ENCODE measurements around the gene TFPT. TPM values are rescaled to one million over a fixed set of nuclear protein-coding genes. Genes with fewer than 3 reads are reported as not detected.

Gene TFPT
- total RNA-seq, 2 donors from 2014 or later: 30.4 to 37.4 TPM

DNA sequence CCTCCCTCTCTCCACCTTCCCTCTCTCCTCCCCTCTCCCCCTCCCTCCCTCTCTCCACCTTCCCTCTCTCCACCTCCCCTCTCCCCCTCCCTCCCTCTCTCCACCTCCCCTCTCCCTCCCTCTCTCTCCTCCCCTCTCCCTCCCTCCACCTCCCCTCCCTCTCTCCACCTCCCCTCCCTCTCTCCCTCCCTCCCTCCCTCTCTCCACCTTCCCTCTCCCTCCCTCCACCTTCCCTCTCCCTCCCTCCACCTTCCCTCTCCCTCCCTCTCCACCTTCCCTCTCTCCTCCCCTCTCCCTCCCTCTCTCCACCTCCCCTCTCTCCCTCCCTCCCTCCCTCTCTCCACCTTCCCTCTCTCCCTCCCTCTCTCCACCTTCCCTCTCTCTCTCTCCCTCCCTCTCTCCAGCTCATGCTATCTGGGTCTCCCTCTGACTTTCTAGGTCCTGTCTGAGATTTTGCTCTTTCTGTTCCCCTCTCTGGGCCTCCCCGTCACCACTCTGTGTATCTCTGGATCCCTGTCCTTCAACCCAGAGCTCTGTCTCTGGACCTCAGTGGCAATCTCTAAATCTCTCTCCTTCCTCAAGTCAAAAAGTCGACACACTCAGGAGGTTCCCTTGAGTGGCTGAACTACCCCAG is 18.6 kb upstream of the TFPT start:
- ATAC-seq (no peak), DNase-seq (ENCODE audit: low spot score in 2 of 2) (no peak)
- Mint-ChIP-seq H3K36me3 (peaks cover 7% of the 10 kb centered on the region in 2 donors), H3K9me3 (peaks cover 0 to 4% of the 10 kb centered on the region in 2 donors), H3K27ac (peak overlapping the region in 1 of 2 donors; percentile 69)

DNA sequence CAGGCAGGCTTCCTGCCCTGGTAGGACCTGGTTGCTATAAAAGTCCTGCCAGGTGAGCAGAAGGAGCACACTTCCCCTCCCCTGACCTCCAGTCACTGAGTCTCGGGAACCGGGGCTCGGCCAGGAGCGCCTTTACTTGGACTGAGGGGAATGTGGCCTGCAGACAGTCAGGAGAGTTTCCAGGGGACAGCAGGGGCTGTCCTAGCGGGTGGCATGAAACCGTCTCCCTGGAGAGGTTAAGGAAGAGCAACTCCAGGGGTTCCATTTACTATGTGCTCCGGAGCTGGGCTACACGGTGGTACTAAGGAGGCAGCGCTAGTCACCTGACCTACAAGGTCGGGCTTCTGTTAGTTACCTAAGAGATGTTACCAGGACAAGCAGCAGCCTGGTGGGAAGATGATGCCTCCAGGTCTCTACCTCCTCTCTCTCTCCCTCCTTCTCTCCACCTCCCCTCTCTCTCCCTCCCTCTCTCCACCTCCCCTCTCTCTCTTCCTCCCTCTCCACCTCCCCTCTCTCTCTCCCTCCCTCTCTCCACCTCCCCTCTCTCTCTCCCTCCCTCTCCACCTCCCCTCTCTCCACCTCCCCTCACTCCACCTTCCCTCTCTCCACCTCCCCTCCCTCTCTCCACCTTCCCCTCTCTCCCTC is 18.0 kb upstream of the TFPT start:
- peaks cover 0 to 4% of the 10 kb centered on the region in 2 donors for H3K9me3 Mint-ChIP-seq
- no peak overlapping the region for H3K27ac Mint-ChIP-seq
- DNase-seq (ENCODE audit: low spot score in 2 of 2): no peak
- H3K36me3 Mint-ChIP-seq: peaks cover under 1% of the 10 kb centered on the region in 2 donors
- no peak for ATAC-seq

DNA sequence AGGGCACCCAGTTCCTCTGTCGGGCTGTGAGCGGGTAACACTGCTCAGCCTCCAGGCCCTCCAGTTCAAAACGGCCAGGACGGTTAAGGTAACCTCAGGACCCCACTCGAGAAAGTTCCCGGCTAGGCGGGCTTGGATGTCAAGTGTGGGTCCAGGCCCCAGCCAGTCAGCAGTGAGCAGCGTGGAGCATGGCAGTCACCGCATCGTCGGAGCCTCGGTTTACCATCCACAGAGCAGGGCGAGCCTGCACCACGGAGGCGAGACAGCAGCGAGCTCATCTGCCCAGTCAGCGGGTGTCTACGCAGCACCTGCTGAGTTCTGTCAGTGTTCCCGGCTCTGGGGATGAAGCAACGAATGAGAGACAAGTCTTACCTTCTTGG is 14.2 kb upstream of the TFPT start:
- Mint-ChIP-seq H3K36me3 (no peaks in the 10 kb centered on the region), H3K27ac (no peak overlapping the region), H3K9me3 (peaks cover 0 to 4% of the 10 kb centered on the region in 2 donors)
- DNase-seq (ENCODE audit: low spot score in 2 of 2) (no peak), ATAC-seq (no peak)

DNA sequence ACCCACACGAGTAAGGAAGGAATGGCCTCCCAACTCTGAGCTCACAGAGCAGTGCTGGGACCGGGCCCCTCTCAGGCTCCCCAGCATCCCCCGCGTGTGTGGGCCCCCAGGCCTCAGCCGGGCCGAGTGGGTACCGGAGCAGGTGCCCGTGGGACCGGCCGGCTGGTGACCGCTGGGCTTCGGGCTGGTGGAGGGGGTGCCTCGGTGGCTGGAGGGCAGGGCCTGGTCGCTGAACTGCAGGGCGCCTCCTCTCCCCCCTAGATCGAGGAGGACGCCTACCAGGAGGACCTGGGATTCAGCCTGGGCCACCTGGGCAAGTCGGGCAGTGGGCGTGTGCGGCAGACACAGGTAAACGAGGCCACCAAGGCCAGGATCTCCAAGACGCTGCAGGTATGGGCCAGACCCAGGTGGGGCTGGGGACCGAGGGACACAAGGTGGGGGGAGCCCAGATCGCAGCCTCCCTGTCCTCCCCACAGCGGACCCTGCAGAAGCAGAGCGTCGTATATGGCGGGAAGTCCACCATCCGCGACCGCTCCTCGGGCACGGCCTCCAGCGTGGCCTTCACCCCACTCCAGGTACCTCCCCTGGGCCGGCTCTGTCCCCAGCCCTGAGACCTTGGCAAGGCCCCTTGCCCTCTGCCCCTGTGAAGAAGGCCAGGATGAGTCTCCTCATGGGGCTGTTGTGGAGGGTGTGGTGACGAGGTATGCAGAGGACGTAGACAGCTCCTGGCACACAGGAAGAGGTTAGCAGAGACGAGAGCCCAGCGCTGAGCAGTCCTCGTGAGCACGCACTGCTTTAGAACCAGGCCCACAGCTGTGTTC is 13.5 kb upstream of the TFPT start:
- Mint-ChIP-seq H3K27ac (no peak overlapping the region), H3K36me3 (no peaks in the 10 kb centered on the region), H3K9me3 (no peaks in the 10 kb centered on the region)
- DNase-seq (ENCODE audit: low spot score in 2 of 2): no peak
- no peak for ATAC-seq

DNA sequence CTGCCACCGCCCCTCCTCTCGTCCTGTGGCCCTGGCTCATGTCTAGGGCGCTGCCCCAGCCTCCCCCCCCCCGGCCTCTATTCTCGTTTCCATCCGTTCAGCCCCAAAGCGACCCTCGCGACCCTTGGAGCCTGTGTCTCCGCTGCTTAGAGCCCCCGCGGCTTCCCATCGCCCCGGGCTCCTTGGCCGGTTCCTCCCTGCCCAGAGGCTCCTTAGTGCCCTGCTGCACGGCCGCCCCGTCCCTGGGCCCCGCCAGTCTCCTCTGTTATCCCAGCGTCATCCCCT is 12.9 kb upstream of the TFPT start:
- H3K9me3 Mint-ChIP-seq: no peaks in the 10 kb centered on the region
- DNase-seq (ENCODE audit: low spot score in 2 of 2) (no peak), ATAC-seq (no peak)
- H3K36me3 Mint-ChIP-seq: no peaks in the 10 kb centered on the region
- H3K27ac Mint-ChIP-seq: no peak overlapping the region

DNA sequence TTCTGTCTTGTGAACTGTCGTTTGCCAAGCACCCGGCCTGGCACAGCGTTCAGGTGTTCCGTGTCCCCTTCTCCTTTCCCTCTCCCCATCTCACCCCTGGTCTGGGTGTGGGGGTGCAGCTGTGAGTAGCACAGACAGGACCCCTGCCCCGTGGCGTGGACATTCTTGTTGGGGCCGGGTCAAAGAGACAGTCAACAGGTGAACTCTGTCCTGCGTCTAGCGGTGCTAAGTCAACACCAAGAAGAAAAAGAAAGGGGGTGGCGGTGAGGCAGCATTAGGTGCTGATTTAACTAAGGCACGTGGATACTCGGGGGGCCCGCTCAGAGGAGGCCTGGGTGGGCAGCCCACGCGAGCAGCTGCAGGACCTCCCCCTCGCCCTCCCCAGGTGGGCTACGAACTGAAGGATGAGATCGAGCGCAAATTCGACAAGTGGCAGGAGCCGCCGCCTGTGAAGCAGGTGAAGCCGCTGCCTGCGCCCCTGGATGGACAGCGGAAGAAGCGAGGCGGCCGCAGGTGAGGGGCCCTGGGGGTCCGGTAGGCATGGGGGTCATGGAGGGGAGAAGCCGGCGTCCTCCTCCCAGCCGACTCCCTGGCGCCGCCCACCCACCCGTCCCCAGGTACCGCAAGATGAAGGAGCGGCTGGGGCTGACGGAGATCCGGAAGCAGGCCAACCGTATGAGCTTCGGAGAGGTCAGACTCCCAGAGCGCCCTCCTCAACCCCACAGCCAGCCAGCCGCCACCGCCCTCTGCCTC is 12.4 kb upstream of the TFPT start:
- Mint-ChIP-seq H3K9me3 (no peaks in the 10 kb centered on the region), H3K27ac (no peak overlapping the region), H3K36me3 (no peaks in the 10 kb centered on the region)
- DNase-seq (ENCODE audit: low spot score in 2 of 2) (no peak), ATAC-seq (no peak)

DNA sequence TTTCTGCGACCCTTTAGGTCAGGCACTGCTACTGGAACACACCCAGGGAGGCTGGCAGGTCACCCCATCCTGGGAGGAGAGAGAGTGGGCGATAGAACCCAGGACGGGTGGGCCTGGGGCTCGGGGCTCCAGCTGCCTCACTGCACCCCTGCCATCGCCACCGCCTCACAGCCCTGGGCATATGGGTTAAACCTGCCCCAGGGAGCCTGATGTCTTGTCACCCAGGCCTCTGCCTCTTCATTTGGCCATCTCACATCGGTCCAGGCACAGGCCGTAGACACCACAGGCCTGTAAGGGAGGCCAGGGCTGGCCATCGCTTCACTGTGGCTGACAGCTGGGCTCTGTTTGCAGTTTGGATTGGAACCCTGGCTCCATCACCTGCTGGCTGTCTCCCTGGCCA is 10.3 kb upstream of the TFPT start:
- Mint-ChIP-seq H3K27ac (no peak overlapping the region), H3K36me3 (no peaks in the 10 kb centered on the region), H3K9me3 (no peaks in the 10 kb centered on the region)
- no peak for DNase-seq (ENCODE audit: low spot score in 2 of 2)
- no peak for ATAC-seq

DNA sequence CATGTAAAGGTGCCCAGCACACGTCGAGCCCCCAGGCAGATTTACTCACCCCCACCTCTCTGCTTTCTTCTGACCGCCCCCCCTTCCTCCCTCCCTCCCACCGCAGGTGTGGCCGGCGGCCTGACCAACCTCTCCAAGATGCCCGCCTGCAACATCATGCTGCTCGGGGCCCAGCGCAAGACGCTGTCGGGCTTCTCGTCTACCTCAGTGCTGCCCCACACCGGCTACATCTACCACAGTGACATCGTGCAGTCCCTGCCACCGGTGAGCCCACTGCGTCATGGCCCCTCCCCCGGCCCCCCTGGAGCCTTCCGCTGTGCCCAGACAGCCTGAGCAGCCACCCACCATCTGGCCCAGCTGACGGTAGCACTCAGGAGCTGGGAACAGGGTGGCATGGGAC is 8.9 kb upstream of the TFPT start:
- Mint-ChIP-seq H3K9me3 (no peaks in the 10 kb centered on the region), H3K36me3 (peaks cover 0 to 6% of the 10 kb centered on the region in 2 donors), H3K27ac (no peak overlapping the region)
- DNase-seq (ENCODE audit: low spot score in 2 of 2): no peak
- ATAC-seq: no peak

DNA sequence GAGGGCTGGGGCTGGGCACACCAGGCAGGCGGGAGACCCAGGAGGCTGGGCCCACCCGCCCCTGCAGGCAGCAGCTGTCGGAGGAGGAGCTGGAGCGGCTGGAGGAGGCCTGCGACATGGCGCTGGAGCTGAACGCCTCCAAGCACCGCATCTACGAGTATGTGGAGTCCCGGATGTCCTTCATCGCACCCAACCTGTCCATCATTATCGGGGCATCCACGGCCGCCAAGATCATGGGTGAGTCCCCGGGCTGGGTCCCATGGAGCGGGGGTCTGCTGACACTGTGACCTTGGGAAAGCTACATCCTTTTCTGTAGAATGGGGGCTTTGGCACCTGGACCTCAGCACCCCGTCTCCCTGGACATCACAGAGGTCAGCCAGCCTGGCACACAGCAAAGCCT is 8.2 kb upstream of the TFPT start:
- no peak overlapping the region for H3K27ac Mint-ChIP-seq
- no peak for DNase-seq (ENCODE audit: low spot score in 2 of 2)
- ATAC-seq: no peak
- peaks cover 0 to 6% of the 10 kb centered on the region in 2 donors for H3K36me3 Mint-ChIP-seq
- H3K9me3 Mint-ChIP-seq: no peaks in the 10 kb centered on the region

DNA sequence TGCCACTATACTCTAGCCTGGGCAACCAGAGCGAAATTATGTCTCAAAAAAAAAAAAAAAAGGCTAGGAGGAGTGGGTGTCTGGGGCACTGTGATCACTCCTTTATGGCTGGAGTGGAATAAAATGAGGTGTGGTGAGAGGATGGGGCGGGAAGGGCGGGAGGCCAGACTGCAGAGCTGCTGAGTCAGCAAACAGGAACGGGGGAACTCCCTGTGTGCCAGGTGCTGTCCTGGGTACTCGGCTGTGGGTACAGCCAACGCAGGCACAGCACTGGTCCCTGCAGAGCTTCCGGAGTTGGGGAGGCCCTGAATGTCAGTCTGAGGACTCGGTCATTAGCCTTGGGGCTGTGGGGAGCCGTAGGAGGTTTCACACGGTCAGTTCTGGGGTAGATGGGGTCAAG is 5.8 kb upstream of the TFPT start:
- H3K27ac Mint-ChIP-seq: no peak overlapping the region
- no peaks in the 10 kb centered on the region for H3K9me3 Mint-ChIP-seq
- H3K36me3 Mint-ChIP-seq: peaks cover 0 to 6% of the 10 kb centered on the region in 2 donors
- DNase-seq (ENCODE audit: low spot score in 2 of 2) (no peak), ATAC-seq (no peak)

DNA sequence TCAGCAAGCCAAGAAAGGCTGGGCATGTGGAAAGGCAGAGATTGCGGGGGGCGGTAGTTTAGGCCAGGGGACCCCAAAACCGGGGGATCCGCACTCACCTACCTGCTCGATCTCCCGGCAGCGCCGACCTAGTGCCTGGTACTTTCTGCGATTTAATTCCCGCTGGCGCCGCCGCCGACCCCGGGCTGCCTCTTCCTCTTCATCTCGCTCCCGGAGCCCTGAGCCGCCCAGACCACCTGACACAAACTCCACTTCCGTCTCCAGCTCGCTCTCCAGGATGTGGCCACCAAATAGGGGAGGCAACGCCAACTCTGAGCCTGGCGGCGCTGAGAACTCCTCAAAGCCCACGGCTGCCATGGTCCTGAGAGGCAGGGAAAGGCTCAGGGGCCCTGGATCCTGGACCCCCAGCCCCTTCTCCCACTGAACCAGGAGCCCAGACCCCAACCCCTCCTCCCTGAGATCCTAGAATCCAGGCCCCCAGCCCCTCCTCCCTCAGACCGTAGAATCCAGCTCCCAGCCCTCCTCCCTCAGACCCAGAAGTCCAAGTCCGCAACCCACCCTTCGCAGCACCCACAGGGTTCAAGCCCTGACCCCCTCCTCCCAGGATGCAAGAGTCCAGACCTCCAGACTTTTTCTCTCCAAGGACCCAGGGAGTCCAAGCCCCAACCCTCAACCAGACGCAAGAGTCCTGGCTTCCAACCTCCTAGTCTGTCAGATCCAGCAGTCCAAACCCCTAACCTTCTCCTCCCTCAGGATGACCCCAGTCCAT is 933 bp downstream of the TFPT start:
- peak; percentile 46 to 58 for ATAC-seq
- DNase-seq (ENCODE audit: low spot score in 2 of 2): peak; percentile 40 to 67
- Mint-ChIP-seq H3K9me3 (no peaks in the 10 kb centered on the region), H3K36me3 (peaks cover 23 to 42% of the 10 kb centered on the region in 2 donors), H3K27ac (peak overlapping the region; percentile 91 to 97)

DNA sequence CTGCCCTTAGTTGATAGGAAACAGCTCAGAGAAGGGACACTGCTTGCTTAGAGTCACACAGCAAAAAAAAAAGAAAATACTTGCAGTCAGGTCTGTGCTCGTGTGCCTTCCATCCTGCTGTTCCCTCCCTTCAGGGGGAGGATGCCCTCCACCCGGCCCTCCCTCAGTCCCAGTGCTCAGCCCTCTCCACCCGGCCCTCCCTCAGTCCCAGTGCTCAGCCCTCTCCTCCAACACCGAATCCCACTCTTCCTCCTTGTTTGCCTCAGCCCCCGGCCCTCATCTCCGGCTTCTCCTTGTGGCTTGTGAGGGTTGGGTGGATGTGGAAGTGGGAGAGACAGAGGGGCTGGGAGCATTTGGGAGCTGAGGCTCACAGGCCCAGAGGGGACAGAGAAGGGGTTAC is 5.8 kb downstream of the TFPT start:
- H3K27ac Mint-ChIP-seq: peak overlapping the region in 1 of 2 donors; percentile 72
- no peak for ATAC-seq
- H3K36me3 Mint-ChIP-seq: peaks cover 11 to 29% of the 10 kb centered on the region in 2 donors
- no peak for DNase-seq (ENCODE audit: low spot score in 2 of 2)
- no peaks in the 10 kb centered on the region for H3K9me3 Mint-ChIP-seq

DNA sequence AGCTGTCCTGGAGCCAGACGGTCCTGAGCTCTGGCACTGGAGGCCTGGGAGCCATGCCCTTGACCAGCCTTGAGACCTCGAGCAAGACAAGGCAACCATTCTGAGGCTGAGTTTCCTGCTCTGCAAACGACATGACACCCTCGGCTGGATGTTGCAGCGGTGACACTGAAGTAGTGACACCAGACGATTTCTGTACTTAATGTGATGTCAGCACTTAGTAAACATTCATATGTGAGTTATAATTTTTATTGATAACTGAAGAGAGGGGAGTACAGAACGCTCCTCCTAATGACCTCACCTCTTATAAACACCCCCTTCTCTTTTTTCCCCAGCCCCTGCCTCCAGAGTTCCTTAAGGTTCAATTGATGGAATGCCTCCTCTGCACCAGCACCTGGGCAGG is 7.0 kb downstream of the TFPT start:
- Mint-ChIP-seq H3K27ac (no peak overlapping the region), H3K9me3 (no peaks in the 10 kb centered on the region), H3K36me3 (peaks cover 5 to 17% of the 10 kb centered on the region in 2 donors)
- no peak for DNase-seq (ENCODE audit: low spot score in 2 of 2)
- ATAC-seq: no peak

DNA sequence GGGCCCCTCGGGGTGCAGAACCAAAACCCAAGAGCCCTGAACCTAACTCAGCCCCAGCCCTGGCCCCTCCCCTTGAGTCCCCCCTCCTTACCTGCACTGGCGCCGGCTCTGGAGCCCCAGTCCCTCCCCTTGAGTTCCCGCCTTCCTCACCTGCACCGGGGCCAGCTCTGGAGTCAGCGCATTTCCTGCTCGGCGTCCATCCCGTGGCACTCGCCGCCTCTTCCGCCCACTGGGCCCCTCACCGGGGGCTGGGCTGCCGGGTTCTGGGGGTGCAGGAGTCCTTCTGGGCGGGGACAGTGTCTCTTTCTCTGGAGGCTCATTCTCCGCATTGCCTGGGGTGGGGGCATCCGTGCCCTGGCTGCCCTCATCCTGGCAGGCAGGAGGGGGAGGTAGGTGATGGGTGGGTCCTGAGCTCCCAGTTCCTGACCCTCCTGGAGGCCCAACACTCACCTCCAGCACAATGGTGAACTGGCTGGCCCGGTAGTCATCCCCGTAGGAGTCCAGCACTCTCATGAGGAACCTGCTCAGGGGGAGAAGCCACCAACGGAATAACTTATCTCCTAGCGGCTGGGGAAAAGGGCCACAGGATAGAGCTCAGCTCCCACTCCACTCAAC is 7.5 kb downstream of the TFPT start:
- ATAC-seq (no peak), DNase-seq (ENCODE audit: low spot score in 2 of 2) (peak in 1 of 2 donors; percentile 53)
- Mint-ChIP-seq H3K36me3 (peaks cover 7 to 12% of the 10 kb centered on the region in 2 donors), H3K27ac (no peak overlapping the region), H3K9me3 (no peaks in the 10 kb centered on the region)

DNA sequence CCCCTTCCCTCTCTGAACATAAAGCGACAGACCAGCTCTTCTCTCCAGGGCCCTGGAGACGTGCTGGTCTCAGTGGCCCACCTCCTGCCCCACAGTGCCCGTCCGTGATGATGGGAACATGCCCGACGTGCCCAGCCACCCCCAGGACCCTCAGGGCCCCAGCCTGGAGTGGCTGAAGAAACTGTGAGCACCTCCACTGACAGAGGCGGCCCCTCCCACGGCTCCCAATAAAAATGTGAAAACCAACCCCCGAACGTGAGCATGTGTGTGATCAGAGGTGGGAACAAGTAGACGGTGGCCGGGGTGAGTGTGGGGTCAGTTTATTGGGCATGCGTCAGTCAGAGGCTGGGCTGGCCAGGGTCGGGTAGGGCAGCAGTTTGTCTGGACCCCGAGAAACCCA is 8.7 kb downstream of the TFPT start:
- DNase-seq (ENCODE audit: low spot score in 2 of 2) (peak in 1 of 2 donors; percentile 53), ATAC-seq (no peak)
- Mint-ChIP-seq H3K36me3 (peaks cover 6 to 10% of the 10 kb centered on the region in 2 donors), H3K27ac (peak overlapping the region in 1 of 2 donors; percentile 53), H3K9me3 (no peaks in the 10 kb centered on the region)

DNA sequence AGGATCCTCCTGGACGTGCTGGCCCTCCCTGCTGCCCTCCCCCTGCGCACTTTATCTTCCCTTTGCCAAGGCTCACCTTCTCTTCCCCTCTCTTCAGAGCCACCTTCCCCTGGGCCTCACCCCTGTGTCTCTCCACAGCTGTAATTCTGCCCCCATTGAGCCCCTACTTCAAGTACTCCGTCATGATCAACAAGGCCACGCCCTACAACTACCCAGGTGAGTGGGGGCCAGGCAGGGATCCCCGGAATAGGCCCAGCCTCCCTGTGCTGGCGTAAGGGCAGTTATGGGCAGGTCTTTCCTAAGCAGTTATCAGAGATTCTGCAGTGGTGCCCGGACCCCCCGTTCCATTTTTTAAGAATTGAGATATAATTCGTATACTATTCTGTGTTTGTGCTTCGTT is 9.7 kb downstream of the TFPT start:
- peaks cover 2 to 8% of the 10 kb centered on the region in 2 donors for H3K36me3 Mint-ChIP-seq
- no peaks in the 10 kb centered on the region for H3K9me3 Mint-ChIP-seq
- no peak for ATAC-seq
- H3K27ac Mint-ChIP-seq: no peak overlapping the region
- DNase-seq (ENCODE audit: low spot score in 2 of 2): peak in 1 of 2 donors; percentile 48

Measured in activated naive CD4-positive, alpha-beta T cell treated with anti-CD3 and anti-CD28 coated beads, Interleukin-2, amount 50 U/mL, for 72 hours (primary cell).